ENCODE measurements around the gene ASB15. TPM values are rescaled to one million over a fixed set of nuclear protein-coding genes. Genes with fewer than 3 reads are reported as not detected.

ASB15 gene
- total and polyA plus RNA-seq, 2 of the 4 experiments (the other 2 are of a cell fraction), result not detected

DNA sequence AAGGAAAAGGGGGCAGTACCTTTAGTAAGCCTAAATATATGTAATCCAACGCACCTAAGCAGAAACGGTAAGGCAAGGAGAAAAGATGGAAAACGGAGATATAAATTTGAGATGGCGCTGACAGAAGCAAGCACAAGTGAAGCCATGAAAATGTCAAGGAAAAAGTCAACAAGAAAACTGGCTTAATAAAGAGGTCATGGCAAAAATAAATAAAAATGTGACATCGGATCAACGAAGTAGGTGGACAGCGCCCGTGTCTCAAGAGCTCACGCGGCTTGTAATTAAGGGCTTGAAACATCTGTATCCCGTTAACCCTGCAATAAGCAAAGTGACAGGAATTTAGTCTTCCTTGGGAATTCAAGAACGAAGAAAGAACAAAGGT lies 44.6 kb upstream of the ASB15 start:
- ATAC-seq (ENCODE audit: low read depth) (no peak), DNase-seq (peak; percentile 10)
- no peak for TF ChIP-seq RAD21 (IDR thresholded peaks at IDR 0.05; ENCODE audit: low read length)
- TF ChIP-seq NFE2L2 (IDR thresholded peaks at IDR 0.05; ENCODE audit: low read depth, low read length), result no peak
- TF ChIP-seq MXI1 (IDR thresholded peaks at IDR 0.05; ENCODE audit: borderline replicate concordance, low read depth, low read length), result 0 out of 2 replicates have a peak, but pooled peaks have one; percentile 48
- TF ChIP-seq POLR2A (IDR thresholded peaks at IDR 0.05; ENCODE audit: low read depth, low read length), result no peak
- Histone ChIP-seq H3K9me3 (ENCODE audit: control insufficient read depth, insufficient read depth, low read length) (no peaks in the 10 kb centered on the region), H3K4me1 (ENCODE audit: control insufficient read depth, insufficient read depth, low read length) (no peaks in the 10 kb centered on the region), H3K9me1 (ENCODE audit: insufficient read depth, low read length) (no peaks in the 10 kb centered on the region; the same call in 1 of the 2 replicates), H2AK9ac (replicated peaks; ENCODE audit: low read depth, low read length, poor library complexity) (no peak overlapping the region), H4K5ac (ENCODE audit: low read depth, low read length) (peak overlapping the region; percentile 1; the same call in 1 of the 2 replicates), H4K91ac (ENCODE audit: insufficient read depth, low read depth, low read length) (peak overlapping the region; percentile 45; the same call in 1 of the 2 replicates), H3K4me3 (ENCODE audit: insufficient read depth, low read depth, low read length) (peak overlapping the region; percentile 66), H3K79me1 (ENCODE audit: low read depth in 1 of 2, low read length in 2 of 2) (peaks cover 11 to 25% of the 10 kb centered on the region in 2 experiments), H3K14ac (replicated peaks; ENCODE audit: low read depth, low read length) (peak overlapping the region; percentile 46), H2AK5ac (ENCODE audit: low read depth, low read length) (no peak overlapping the region), H4K8ac (ENCODE audit: low read depth in 2 of 2, low read length in 2 of 2) (peak overlapping the region; percentile 16 to 53; a peak in 2 of 4 replicates), H3K4ac (ENCODE audit: low read depth, low read length) (peak overlapping the region; percentile 75), H3K27me3 (ENCODE audit: control insufficient read depth, insufficient read depth, low read length) (no peaks in the 10 kb centered on the region), H3K36me3 (ENCODE audit: control insufficient read depth, insufficient read depth, low read length) (peaks cover 4% of the 10 kb centered on the region), H3K56ac (ENCODE audit: extremely low read depth, insufficient read depth, low read length) (no peak overlapping the region), H3K9ac (ENCODE audit: low read depth, low read length) (peak overlapping the region; percentile 84), H3K4me2 (ENCODE audit: low read depth, low read length) (peak overlapping the region; percentile 84), H2BK5ac (ENCODE audit: low read depth, low read length, poor library complexity, severe bottlenecking) (no peak overlapping the region), H2AFZ (replicated peaks; ENCODE audit: low read length, poor library complexity) (peak overlapping the region; percentile 97), H3K18ac (ENCODE audit: low read depth, low read length) (no peak overlapping the region), H4K20me1 (ENCODE audit: insufficient read depth, low read length) (no peaks in the 10 kb centered on the region), H3K23ac (ENCODE audit: low read depth, low read length) (peak overlapping the region; percentile 71), H3K27ac (ENCODE audit: insufficient read depth, low read length) (0 out of 2 replicates have a peak overlapping the region, but pooled peaks have one; percentile 16), H2BK15ac (ENCODE audit: low read depth, low read length) (0 out of 3 replicates have a peak overlapping the region, but pooled peaks have one; percentile 7), H2BK120ac (ENCODE audit: low read depth, low read length) (no peak overlapping the region), H2BK20ac (ENCODE audit: low read depth, low read length) (no peak overlapping the region)
- intact Hi-C loops (cut with micrococcal nuclease) (loop anchor here (1.0 to 5.0 kb wide), 2 partner anchors 23 to 190 kb away; partner anchors contain the start of genes IQUB and WASL), in situ Hi-C loops (cut with MboI; ENCODE audit: low sequenced_read_pairs) (no loop called here), dilution Hi-C loops (cut with HindIII; ENCODE audit: low sequenced_read_pairs, unreplicated experiment) (no loop called here)
- POLR2A ChIA-PET (ENCODE audit: unreplicated experiment), result interaction anchor here (1.1 kb wide), 1 partner anchor 10 kb away, joined by 3 read pairs; no protein-coding TSS in a partner anchor
- WGBS, 2 experiments (ENCODE audit: extremely low coverage in 2 of 2, insufficient read length in 1 of 2), result 15% methylated on average over 5 of the region's 12 CpGs; no CpG with 5 or more reads in 1 of the 2 experiments
- CTCF ChIA-PET, result no interaction called here
- no TSS peak for BruUV-seq (replicated peaks)

Measured in IMR-90 (cell line).